SK-N-SH treated with all-trans-retinoic acid at 6 μM for 48 hours (cell line): ENCODE data around the gene CBX8.

Experiments
- ESRRG ChIP-seq: fragments of 250-450 bp; sonication (Bioruptor Pico); IDR thresholded peaks from 2 replicates; pipeline ENCODE4 v1.6.1; 2021; ENCODE audit warnings: mild to moderate bottlenecking
- ISL1 ChIP-seq: fragments of 250-450 bp; sonication (Bioruptor Pico); IDR thresholded peaks from 2 replicates; pipeline ENCODE4 v2.1.2; 2022; ENCODE audit warnings: mild to moderate bottlenecking, moderate library complexity
- TOX ChIP-seq: fragments of 250-450 bp; sonication (Bioruptor Pico); IDR thresholded peaks from 2 replicates; pipeline ENCODE4 v1.8.0; 2021; ENCODE audit warnings: mild to moderate bottlenecking, moderate library complexity, borderline replicate concordance
- ZC3H10 ChIP-seq: fragments of 250-450 bp; sonication (Bioruptor Pico); IDR thresholded peaks from 2 replicates; pipeline ENCODE4 v1.5.1; 2021; ENCODE audit warnings: mild to moderate bottlenecking, moderate library complexity
- ZFP30 ChIP-seq: fragments of 450-650 bp; formaldehyde crosslinking; IDR thresholded peaks from 2 replicates; pipeline ENCODE4 v1.5.0; 2022; ENCODE audit warnings: mild to moderate bottlenecking, moderate library complexity
- TF ChIP-seq, protein P1 (sequence below): fragments of 250-450 bp; sonication (Bioruptor Pico); IDR thresholded peaks from 2 replicates; pipeline ENCODE4 v1.5.1; 2020; ENCODE audit warnings: low read depth, mild to moderate bottlenecking, moderate library complexity

DNA sequence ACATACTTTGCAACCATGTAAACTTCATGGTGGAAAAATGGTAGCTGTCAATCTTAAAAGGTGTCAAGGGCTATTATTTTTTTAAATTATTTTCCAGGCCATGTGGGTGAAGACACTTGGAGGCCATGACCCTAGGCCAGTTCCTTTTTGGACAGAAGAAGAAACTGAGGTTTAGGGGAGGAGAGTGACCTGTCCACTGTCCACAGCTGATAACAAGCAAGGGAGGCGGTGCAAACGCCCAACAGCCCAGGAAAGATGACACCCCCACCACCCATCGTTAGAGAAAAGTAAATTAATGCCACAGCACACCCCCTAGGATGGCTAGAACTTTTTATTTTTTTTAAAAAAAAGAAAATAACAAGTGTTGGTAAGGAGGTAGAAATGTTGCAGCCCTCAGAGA is 46.9 kb downstream of the CBX8 start:
- TF ChIP-seq, protein P1, sequence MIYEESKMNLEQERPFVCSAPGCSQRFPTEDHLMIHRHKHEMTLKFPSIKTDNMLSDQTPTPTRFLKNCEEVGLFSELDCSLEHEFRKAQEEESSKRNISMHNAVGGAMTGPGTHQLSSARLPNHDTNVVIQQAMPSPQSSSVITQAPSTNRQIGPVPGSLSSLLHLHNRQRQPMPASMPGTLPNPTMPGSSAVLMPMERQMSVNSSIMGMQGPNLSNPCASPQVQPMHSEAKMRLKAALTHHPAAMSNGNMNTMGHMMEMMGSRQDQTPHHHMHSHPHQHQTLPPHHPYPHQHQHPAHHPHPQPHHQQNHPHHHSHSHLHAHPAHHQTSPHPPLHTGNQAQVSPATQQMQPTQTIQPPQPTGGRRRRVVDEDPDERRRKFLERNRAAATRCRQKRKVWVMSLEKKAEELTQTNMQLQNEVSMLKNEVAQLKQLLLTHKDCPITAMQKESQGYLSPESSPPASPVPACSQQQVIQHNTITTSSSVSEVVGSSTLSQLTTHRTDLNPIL (CRISPR knock-in tag) = no peak
- TF ChIP-seq ZC3H10 (CRISPR knock-in tag) = no peak
- TF ChIP-seq ESRRG (CRISPR knock-in tag) = no peak
- no peak for TF ChIP-seq ISL1
- no peak for TF ChIP-seq ZFP30
- no peak for TF ChIP-seq TOX (CRISPR knock-in tag)
